HG03064 (cell line): Measurements from ENCODE around the gene NUBPL.
"Not testable (repeated sequence)": the region's sequence is repeated elsewhere in the genome, so short reads cannot be mapped to it uniquely, and the experiment has no call there.

Experiments used
- ATAC-seq: cut with Tn5 transposase; IDR thresholded peaks from one replicate; pipeline ENCODE4 v1.9.1; 2021; ENCODE audit warnings: low read depth; ENCODE audit not compliant: unreplicated experiment

Gene NUBPL

GRCh38 chr14:31576949-31577348 lies 15.7 kb downstream of the NUBPL start:
- ATAC-seq = no peak

GRCh38 chr14:31578266-31578665 lies 17.1 kb downstream of the NUBPL start:
- ATAC-seq = no peak

GRCh38 chr14:31578792-31579501 lies 17.7 kb downstream of the NUBPL start:
- no peak for ATAC-seq

DNA sequence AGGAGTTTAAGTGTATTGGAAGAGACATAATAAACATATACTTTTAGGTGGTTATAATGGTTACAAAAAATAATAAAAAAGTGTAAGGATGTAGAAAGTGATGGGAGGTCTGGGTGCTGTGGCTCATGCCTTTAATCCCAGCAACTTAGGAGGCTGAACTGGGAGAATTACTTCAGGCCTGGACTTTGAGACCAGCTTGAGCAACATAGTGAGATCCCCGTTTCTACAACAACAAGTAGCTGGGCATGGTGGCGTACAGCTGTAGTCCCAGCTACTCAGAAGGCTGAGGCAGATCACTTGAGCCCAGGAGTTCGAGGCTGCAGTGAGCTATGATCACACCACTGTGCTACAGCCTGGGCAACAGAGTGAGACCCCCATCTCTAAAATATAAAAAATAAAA lies 19.0 kb downstream of the NUBPL start:
- ATAC-seq = no peak

DNA sequence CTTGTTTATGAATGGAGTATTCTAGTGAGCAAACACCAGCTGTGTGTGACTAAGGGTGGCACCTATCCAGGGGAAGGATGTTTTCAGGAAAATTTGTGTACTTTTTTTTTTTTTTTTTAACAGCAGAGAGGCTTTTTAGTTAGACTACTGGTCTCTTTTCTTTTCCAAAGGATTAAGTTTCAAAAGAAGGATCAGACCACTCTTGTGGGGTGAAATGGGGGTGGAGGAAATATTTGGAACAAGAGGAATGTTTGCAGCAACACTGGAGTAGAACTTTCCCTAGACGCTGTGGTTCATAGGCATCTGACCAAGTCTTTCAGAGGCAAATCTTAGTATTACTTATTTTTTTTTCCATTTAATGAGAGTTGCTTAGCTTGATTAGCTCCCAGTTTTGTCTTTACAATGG lies 21.1 kb downstream of the NUBPL start:
- no peak for ATAC-seq

DNA sequence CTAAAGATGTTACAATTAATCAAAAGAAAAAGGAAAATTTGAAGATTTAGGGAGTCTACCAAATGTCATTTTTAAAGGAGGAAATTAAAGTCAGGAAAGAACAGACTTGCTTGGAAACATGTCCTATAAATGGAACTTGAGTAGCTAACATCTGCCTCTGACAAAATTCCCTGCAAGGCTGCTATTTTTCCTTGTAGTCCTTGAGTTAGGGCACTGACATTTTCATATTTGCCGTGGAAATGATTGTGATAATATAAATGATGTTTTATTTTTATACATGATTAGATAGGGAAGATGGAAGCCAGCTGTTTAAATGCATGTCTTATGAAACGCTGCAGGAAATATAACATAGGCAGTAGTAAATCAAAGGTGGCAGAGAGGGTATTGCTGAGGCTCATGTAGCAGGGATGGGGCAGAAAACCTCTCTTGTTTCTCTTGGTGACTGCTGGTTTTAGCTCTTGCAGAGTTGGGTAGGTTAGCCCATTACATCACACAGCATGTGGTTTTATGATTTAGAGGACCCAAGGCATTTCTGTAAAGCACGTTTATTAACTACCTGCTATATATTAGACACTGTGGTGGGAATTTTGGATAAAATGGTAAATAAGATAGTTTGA lies 21.7 kb downstream of the NUBPL start:
- no peak for ATAC-seq

DNA sequence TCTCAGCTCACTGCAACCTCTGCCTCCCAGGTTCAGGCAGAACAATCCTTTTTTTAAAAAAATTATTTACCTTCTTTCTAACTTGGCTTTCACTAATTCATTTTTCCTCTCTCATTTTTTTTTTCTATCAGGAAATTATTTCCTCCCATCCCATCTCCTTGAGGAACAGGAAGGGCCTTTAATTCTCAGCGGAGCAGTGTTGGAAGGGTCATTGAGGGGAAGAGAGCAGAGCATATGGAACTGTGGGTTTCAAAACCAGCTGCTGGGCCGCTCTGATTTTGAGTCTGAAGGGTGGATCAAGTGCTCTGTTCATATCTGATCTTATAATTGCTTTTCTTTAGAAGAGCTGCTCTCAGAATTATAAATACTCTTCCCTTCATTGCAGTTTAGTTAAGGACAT lies 29.0 kb downstream of the NUBPL start:
- no peak for ATAC-seq

GRCh38 chr14:31592122-31592521 lies 30.9 kb downstream of the NUBPL start:
- no peak for ATAC-seq

DNA sequence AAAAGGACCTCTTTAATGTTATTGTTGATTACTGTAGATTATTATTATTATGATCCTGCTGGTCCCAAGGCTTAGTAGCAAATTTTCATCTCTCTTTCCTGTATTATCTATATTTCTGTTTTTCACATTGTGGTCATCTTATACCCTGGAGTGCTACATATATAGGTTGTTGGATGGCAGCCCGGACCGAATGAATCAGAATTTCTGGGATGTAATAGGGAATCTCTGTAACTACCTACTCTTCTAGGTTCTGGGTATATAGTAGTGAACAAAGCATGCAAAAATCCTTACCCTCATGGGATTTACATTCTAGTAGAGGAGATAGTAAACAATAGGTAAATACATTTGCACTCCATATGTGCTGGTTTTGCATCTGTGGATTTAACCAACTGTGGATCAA lies 31.4 kb downstream of the NUBPL start:
- ATAC-seq = no peak

GRCh38 chr14:31596342-31597095 lies 35.3 kb downstream of the NUBPL start:
- ATAC-seq = no peak

GRCh38 chr14:31605702-31606101 lies 44.5 kb downstream of the NUBPL start:
- no peak for ATAC-seq

- no peak for ATAC-seq
Observed at GRCh38 chr14:31611778-31612433, 50.7 kb downstream of the NUBPL start.

GRCh38 chr14:31613188-31613587 lies 52.0 kb downstream of the NUBPL start:
- no peak for ATAC-seq

GRCh38 chr14:31618884-31619283 lies 57.7 kb downstream of the NUBPL start:
- ATAC-seq = not testable (repeated sequence)

GRCh38 chr14:31619440-31619839 lies 58.2 kb downstream of the NUBPL start:
- ATAC-seq = no peak

- ATAC-seq = not testable (repeated sequence)
Observed at GRCh38 chr14:31620898-31621297, 59.7 kb downstream of the NUBPL start.

- no peak for ATAC-seq
Observed at GRCh38 chr14:31622060-31622459, 60.9 kb downstream of the NUBPL start.

GRCh38 chr14:31652900-31653299 lies 91.7 kb downstream of the NUBPL start:
- ATAC-seq = not testable (repeated sequence)

DNA sequence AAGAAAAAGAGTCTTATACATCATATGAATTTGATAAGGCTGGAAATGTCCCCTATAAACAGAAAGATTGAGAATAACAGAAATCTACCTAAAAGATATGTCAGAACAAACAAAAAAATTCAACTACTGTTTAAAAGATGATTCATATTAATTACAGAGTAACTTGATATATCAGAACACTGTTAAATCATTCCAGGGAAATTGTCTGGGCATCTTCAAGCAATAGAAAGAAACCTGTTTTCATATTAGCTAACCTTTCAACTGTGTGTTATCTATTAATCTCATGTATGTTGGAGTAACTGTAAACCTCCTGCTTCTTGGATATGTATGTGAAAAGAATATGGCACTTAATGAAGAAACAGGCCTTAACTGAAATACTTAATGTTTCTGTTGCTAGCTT lies 96.7 kb downstream of the NUBPL start:
- ATAC-seq = no peak

GRCh38 chr14:31659278-31659677 lies 98.1 kb downstream of the NUBPL start:
- ATAC-seq = no peak

DNA sequence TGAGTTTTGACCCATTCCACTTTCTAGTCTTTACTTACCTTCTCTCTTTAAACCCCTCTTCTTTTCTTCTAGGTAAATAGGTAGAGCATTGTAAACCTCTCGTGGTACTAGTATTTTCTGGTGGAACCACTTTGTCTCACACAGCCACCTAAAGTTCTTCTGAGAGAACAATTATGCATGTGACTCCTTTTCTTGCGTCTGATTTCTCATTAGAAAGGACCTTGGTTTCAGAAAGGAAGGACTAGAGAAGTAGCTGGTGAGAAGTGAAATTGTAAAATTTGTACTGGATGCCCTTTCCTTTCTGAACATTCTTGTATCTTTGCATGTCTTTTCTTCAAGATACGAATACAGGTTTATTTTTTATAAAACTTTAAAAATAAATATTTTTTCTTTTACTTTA lies 99.0 kb downstream of the NUBPL start:
- no peak for ATAC-seq
